Cardiac muscle cell (in vitro differentiated cells and primary cell): ENCODE results near the gene ANKRD11. TPM values are rescaled to one million over a fixed set of nuclear protein-coding genes. Genes with fewer than 3 reads are reported as not detected.
A peak's percentile ranks its signal among the peaks of the same experiment; 100 is the strongest.

Experiments used
- DNase-seq, 2 donors: peaks; one replicate each; pipeline versions ENCODE4 v3.0.0 to v3.0.0-alpha.2; 2010 to 2017; ENCODE audit warnings: low read depth in 1 of 2, low spot score in 1 of 2
- H3K27ac ChIP-seq: fragments of 200-600 bp; sonication (generic); 2 replicates; pipeline ENCODE4 v1.5.1; 2016
- H3K27me3 ChIP-seq: fragments of 200-600 bp; sonication (generic); 2 replicates; pipeline ENCODE4 v1.6.0; 2016; ENCODE audit warnings: control low read depth
- H3K36me3 ChIP-seq: fragments of 200-600 bp; sonication (generic); 2 replicates; pipeline ENCODE4 v1.5.1; 2016; ENCODE audit warnings: control low read depth
- H3K4me1 ChIP-seq: fragments of 200-600 bp; sonication (generic); 2 replicates; pipeline ENCODE4 v1.8.1; 2017; ENCODE audit warnings: low read depth, mild to moderate bottlenecking, mixed run types
- H3K4me3 ChIP-seq: fragments of 200-600 bp; sonication (generic); 2 replicates; pipeline ENCODE4 v1.5.1; 2016; ENCODE audit warnings: mild to moderate bottlenecking
- H3K9me3 ChIP-seq: fragments of 200-600 bp; sonication (generic); 2 replicates; pipeline ENCODE4 v1.5.1; 2017; ENCODE audit warnings: low read depth, mild to moderate bottlenecking, control low read depth
- polyA plus RNA-seq: library from polyadenylated mRNA; unstranded; fragments of >200 nt; fragmentation: Nextera tagmentation; extraction: Ambion mirVana; gene quantifications from 2 replicates; pipeline ENCODE4 v1.2.1, GENCODE V29; 2016
- total RNA-seq: library from RNA; depleted of rRNA; stranded (reverse); fragments of >200 nt; gene quantifications from 2 replicates; pipeline ENCODE4 v1.2.3, GENCODE V29; 2016
- TF ChIP-seq, protein P1 (sequence below): IDR thresholded peaks from 2 replicates; pipeline ENCODE4 v1.5.1; 2012; ENCODE audit warnings: low read depth, mild to moderate bottlenecking, low read length

ANKRD11 gene
- total and polyA plus RNA-seq, 2 experiments from 2014 or later, result 111 to 131 TPM

DNA sequence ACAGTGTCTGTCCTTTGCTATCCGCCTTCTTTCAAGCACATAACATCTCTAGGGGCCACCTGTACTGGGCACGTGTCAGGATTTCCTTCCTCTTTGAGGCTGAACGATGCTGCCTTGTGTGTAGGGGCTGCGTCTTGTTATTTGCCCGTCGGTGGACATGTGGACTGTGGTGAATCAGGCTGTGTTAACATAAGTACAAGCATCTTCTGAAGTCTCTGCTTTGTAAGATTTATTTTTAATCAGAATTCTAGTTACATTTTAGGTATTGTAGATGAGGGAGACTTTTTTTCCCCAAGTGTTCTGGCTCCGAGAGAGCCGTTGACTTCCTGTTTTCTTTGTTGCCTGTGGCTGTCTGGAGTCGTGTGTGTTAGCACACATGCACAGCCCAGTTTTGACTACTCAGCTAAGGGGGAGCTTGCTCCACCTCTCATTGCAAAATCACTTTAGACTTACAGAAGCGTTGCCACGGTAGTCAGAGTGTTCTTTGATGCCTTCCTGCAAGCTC, 43.9 kb upstream of the ANKRD11 start:
- no peaks in the 10 kb centered on the region for H3K4me1 ChIP-seq
- DNase-seq, result peak in 1 of 2 donors; percentile 80
- no peak overlapping the region for H3K4me3 ChIP-seq
- TF ChIP-seq, protein P1, sequence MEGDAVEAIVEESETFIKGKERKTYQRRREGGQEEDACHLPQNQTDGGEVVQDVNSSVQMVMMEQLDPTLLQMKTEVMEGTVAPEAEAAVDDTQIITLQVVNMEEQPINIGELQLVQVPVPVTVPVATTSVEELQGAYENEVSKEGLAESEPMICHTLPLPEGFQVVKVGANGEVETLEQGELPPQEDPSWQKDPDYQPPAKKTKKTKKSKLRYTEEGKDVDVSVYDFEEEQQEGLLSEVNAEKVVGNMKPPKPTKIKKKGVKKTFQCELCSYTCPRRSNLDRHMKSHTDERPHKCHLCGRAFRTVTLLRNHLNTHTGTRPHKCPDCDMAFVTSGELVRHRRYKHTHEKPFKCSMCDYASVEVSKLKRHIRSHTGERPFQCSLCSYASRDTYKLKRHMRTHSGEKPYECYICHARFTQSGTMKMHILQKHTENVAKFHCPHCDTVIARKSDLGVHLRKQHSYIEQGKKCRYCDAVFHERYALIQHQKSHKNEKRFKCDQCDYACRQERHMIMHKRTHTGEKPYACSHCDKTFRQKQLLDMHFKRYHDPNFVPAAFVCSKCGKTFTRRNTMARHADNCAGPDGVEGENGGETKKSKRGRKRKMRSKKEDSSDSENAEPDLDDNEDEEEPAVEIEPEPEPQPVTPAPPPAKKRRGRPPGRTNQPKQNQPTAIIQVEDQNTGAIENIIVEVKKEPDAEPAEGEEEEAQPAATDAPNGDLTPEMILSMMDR, result no peak
- no peaks in the 10 kb centered on the region for H3K27me3 ChIP-seq
- no peaks in the 10 kb centered on the region for H3K9me3 ChIP-seq
- peak overlapping the region; percentile 23 for H3K27ac ChIP-seq
- peaks cover 38% of the 10 kb centered on the region for H3K36me3 ChIP-seq

DNA sequence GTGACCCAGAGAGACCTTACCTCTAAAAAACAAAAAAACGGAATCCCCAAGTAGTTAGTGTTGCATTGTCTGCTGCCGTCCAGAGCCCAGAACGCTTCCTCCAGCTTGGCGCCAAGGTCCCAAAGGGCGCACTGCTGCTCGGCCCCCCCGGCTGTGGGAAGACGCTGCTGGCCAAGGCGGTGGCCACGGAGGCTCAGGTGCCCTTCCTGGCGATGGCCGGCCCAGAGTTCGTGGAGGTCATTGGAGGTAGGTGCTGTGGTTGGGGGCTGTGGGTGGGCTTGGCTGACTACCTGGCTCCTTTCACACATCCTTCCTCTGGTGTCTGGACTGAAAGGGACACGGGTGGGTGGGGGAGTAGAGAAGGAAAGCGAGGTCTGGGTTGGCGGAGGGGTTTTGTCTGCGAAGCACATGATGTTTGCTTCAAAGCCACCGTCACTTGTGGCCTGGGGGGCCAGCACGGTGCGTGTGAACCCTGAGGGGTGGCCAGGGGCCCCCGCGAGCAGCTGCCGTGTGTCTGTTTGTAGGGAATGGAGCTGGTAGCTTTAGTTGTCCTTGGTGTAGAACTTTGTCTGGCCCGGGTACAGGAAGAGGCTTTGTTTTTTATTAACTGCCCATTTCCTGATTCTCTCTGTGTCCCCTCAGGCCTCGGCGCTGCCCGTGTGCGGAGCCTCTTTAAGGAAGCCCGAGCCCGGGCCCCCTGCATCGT, 41.6 kb upstream of the ANKRD11 start:
- DNase-seq, result no peak
- H3K4me1 ChIP-seq, result no peaks in the 10 kb centered on the region
- no peak overlapping the region for H3K27ac ChIP-seq
- TF ChIP-seq, protein P1, result no peak
- H3K9me3 ChIP-seq, result no peaks in the 10 kb centered on the region
- no peak overlapping the region for H3K4me3 ChIP-seq
- no peaks in the 10 kb centered on the region for H3K27me3 ChIP-seq
- peaks cover 46% of the 10 kb centered on the region for H3K36me3 ChIP-seq

DNA sequence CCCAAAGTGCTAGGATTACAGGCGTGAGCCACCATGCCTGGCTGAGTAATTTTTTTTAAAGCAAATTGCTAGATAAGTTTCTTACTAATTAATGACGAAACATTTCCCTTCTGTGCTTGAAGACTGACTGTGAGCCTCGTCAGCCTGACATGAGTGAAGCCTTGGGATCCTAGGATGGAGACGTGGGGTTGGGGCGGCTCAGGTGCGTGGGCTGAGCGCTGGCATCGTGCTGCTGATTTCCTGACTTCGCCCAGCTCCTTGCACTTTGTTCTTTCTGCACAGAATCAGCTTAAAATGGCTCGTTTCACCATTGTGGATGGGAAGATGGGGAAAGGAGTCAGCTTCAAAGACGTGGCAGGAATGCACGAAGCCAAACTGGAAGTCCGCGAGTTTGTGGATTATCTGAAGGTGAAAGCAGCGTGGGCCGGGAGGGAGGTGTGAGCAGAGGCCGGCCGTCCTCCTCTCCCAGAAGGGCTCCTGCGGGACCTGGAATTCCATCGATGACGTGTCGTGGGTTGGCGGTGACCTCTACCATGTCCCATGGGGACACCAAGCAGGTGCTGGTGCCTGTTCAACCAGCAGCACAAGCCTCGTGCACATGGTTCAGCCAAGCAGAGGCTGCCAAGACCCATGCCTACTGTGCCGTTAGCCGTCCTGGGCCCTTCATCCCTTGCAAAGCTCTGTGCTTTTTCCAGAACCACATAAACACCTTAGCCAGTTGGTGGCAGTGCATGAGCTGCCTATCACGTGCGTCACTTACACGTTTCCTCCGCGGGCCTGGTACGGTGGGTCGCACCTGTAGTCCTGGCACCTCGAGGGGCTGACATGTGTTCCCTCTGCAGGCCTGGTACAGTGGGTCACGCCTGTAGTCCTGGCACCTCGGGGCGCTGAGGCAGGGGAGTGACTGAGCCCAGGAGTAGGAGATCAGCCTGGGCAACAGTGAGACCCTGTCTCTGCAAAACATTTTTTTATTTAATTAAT, 40.3 kb upstream of the ANKRD11 start:
- no peak overlapping the region for H3K4me3 ChIP-seq
- peaks cover 56% of the 10 kb centered on the region for H3K36me3 ChIP-seq
- H3K27ac ChIP-seq, result no peak overlapping the region
- TF ChIP-seq, protein P1, result no peak
- no peak for DNase-seq
- peaks cover 2% of the 10 kb centered on the region for H3K4me1 ChIP-seq
- no peaks in the 10 kb centered on the region for H3K9me3 ChIP-seq
- no peaks in the 10 kb centered on the region for H3K27me3 ChIP-seq

DNA sequence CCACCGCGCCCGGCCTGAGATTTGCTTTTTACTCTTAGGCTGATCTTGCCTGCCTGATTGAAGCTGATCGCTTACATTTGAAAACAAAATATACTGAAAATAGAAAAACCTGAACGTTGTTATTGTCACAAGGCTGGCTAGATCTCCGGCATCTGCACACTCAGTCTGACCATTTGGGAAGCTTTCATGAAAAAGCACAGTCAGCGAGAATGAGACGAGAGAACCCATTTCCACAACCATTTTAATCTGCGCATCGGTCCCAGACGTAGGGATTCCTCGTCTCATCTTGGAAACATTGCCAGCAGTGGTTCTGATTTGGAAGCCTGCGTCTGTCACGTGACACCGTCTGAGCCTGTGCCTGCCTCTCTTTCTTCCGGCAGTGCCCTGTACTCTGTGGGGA, 38.7 kb upstream of the ANKRD11 start:
- Histone ChIP-seq H3K4me1 (peaks cover 8% of the 10 kb centered on the region), H3K27me3 (no peaks in the 10 kb centered on the region), H3K27ac (no peak overlapping the region), H3K4me3 (no peak overlapping the region), H3K36me3 (peaks cover 50% of the 10 kb centered on the region), H3K9me3 (no peaks in the 10 kb centered on the region)
- TF ChIP-seq, protein P1, result no peak
- DNase-seq, result no peak

DNA sequence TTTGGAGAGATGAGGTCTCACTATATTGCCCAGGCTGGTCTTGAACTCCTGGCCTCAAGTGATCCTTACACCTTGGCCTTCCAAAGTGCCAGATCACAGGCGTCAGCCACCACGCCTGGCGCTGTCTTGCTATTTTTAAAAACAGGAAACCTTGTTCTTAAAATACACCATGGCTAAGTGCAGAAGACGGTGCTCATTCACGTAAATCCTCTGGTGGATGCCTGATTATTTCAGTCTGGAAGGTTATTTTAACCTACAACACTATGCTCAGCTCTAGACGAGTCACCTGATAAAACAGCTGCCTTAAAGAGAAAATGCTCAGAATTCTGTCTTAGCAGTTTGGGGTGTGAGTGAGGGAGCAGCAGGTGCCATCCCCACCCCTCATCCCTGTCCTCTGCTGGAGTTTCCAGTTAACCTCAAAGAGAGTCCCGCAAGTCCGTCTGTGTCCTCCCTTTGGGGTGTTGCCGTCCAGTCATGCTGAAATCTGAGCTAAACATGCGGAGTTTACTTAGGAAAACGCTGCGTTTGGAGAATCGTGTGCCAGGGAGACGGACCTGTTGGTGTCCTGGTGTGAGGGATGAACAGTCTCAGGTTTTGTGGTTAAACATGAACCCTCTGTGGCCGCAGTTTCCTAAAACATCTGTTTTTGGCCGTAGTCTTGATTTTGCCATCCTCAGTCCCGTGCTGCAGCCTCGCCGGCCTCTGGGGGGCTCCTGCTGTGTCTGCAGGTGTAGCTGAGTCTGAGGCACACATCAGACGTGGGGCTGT, 35.0 kb upstream of the ANKRD11 start:
- DNase-seq, result peak in 1 of 2 donors; percentile 56
- Histone ChIP-seq H3K9me3 (no peaks in the 10 kb centered on the region), H3K4me1 (peaks cover 8% of the 10 kb centered on the region), H3K4me3 (no peak overlapping the region), H3K27ac (peak overlapping the region; percentile 86), H3K36me3 (peaks cover 46% of the 10 kb centered on the region), H3K27me3 (no peaks in the 10 kb centered on the region)
- TF ChIP-seq, protein P1, result no peak
